HCT116 (cell line): Measurements from ENCODE around the gene MYORG. TPM values are rescaled to one million over a fixed set of nuclear protein-coding genes. Genes with fewer than 3 reads are reported as not detected.

ENCODE experiments used
- ATAC-seq: fragments of 200-7000 bp; cut with Tn5 transposase; 2 replicates; pipeline ENCODE4 v1.9.1; 2020; ENCODE audit warnings: mild to moderate bottlenecking, moderate library complexity
- BruUV-seq: library from RNA; stranded (reverse); fragments of 400-500 nt; replicated peaks from 2 replicates; lab custom pipeline; 2021; lab: Mats Ljungman, UMichigan
- CTCF ChIA-PET: fragments of 300-600 bp; sonication (Branson Sonifier 250); formaldehyde crosslinking; loops from one replicate; lab custom pipeline; 2021; ENCODE audit warnings: antibody characterized with exemption; lab: Charles Lee
- POLR2A ChIA-PET: fragments of 300-600, 350-600 bp; sonication (Branson Sonifier 250); formaldehyde crosslinking; loops from one replicate; lab custom pipeline; 2021; ENCODE audit warnings: antibody characterized with exemption; lab: Charles Lee
- RAD21 ChIA-PET, 2 experiments: fragments of 300-600 bp; sonication (Branson Sonifier 250); formaldehyde crosslinking; loops; one replicate each; lab custom pipeline; 2023; ENCODE audit warnings: low total read pairs in 2 of 2; ENCODE audit not compliant: uncharacterized antibody in 2 of 2, unreplicated experiment in 2 of 2, low non-redundant PET in 1 of 2; lab: Charles Lee
- DNase-seq: peaks from one replicate; pipeline ENCODE4 v3.0.0-alpha.2; 2010; ENCODE audit warnings: low read depth, low spot score
- H2AFZ ChIP-seq: fragments of 200-600 bp; shearing (Covaris generic), sonication (generic); 2 replicates; pipeline ENCODE4 v1.6.1; 2017; ENCODE audit warnings: low read depth, mixed run types, mixed read lengths, antibody characterized with exemption, low read length; ENCODE audit not compliant: poor library complexity, severe bottlenecking
- H3K27ac ChIP-seq: 2 replicates; pipeline ENCODE4 v1.5.1; 2012; ENCODE audit warnings: low read depth, low read length
- H3K27me3 ChIP-seq: fragments of 200-600 bp; sonication (generic); 2 replicates; pipeline ENCODE4 v1.6.1; 2016; ENCODE audit warnings: mixed run types, low read length, mixed read lengths; ENCODE audit not compliant: insufficient read depth
- H3K36me3 ChIP-seq, 2 experiments: fragments of 200-500 bp in 1 of 2; fragments of 200-600 bp in 1 of 2; sonication (Bioruptor generic) in 1 of 2; sonication (generic) in 1 of 2; 2 replicates each; pipeline versions ENCODE4 v1.5.1 to v1.6.1; 2014 to 2016; ENCODE audit warnings: low read length in 2 of 2, inconsistent platforms in 1 of 2, mixed read lengths in 1 of 2, mixed run types in 1 of 2; ENCODE audit not compliant: insufficient read depth in 2 of 2, control insufficient read depth in 1 of 2
- H3K4me1 ChIP-seq, 2 experiments: fragments of 200-600 bp in 1 of 2; sonication (generic) in 1 of 2; 2 replicates each; pipeline versions ENCODE4 v1.5.1 to v1.6.1; 2012 to 2017; ENCODE audit warnings: low read length in 2 of 2, inconsistent platforms in 1 of 2, mild to moderate bottlenecking in 1 of 2, mixed read lengths in 1 of 2, mixed run types in 1 of 2, moderate library complexity in 1 of 2; ENCODE audit not compliant: insufficient read depth in 2 of 2, control insufficient read depth in 1 of 2
- H3K4me2 ChIP-seq: fragments of 200-600 bp; sonication (generic); 2 replicates; pipeline ENCODE4 v1.6.1; 2017; ENCODE audit warnings: mixed run types, low read length, mixed read lengths
- H3K4me3 ChIP-seq, 2 experiments: fragments of 200-600 bp in 1 of 2; sonication (generic) in 1 of 2; replicated peaks in 1 of 2; 2 replicates each; pipeline ENCODE4 v1.5.1; 2011 to 2016; ENCODE audit warnings: low read length in 2 of 2, control low read depth in 1 of 2, low read depth in 1 of 2, mild to moderate bottlenecking in 1 of 2, mixed read lengths in 1 of 2, mixed run types in 1 of 2
- H3K79me2 ChIP-seq: fragments of 200-600 bp; sonication (generic); 2 replicates; pipeline ENCODE4 v1.6.1; 2017; ENCODE audit warnings: mild to moderate bottlenecking, mixed run types, low read length, moderate library complexity, mixed read lengths; ENCODE audit not compliant: insufficient read depth
- H3K9ac ChIP-seq: fragments of 200-600 bp; sonication (generic); 2 replicates; pipeline ENCODE4 v1.6.1; 2016; ENCODE audit warnings: low read length, mixed read lengths
- H3K9me2 ChIP-seq: fragments of 200-600 bp; sonication (generic), shearing (Covaris generic); 2 replicates; pipeline ENCODE4 v1.6.1; 2017; ENCODE audit warnings: mixed run types, mild to moderate bottlenecking, moderate library complexity; ENCODE audit not compliant: insufficient read depth
- H3K9me3 ChIP-seq, 2 experiments: fragments of 200-500 bp in 1 of 2; fragments of 200-600 bp in 1 of 2; sonication (Bioruptor generic) in 1 of 2; sonication (generic) in 1 of 2; 2 replicates each; pipeline ENCODE4 v1.6.1; 2014 to 2017; ENCODE audit warnings: low read length in 2 of 2, mixed read lengths in 2 of 2, inconsistent platforms in 1 of 2, low read depth in 1 of 2, mild to moderate bottlenecking in 1 of 2, mixed run types in 1 of 2, moderate library complexity in 1 of 2; ENCODE audit not compliant: control insufficient read depth in 1 of 2, insufficient read depth in 1 of 2
- H4K20me1 ChIP-seq: fragments of 200-600 bp; sonication (generic), shearing (Covaris generic); 2 replicates; pipeline ENCODE4 v1.6.1; 2017; ENCODE audit warnings: mixed run types, mild to moderate bottlenecking, moderate library complexity; ENCODE audit not compliant: insufficient read depth
- ELF1 ChIP-seq: IDR thresholded peaks from 2 replicates; pipeline ENCODE4 v1.6.1; 2012; ENCODE audit warnings: low read depth, borderline replicate concordance
- EZH2 ChIP-seq: fragments of 200-600 bp; sonication (generic); IDR thresholded peaks from 2 replicates; pipeline ENCODE4 v1.6.1; 2017; ENCODE audit warnings: antibody characterized with exemption, mixed run types
- EZH2phosphoT487 ChIP-seq: fragments of 200-600 bp; IDR thresholded peaks from 2 replicates; pipeline ENCODE4 v1.6.1; 2018; ENCODE audit warnings: antibody characterized with exemption, borderline replicate concordance
- JUND ChIP-seq: IDR thresholded peaks from 2 replicates; pipeline ENCODE4 v1.6.1; 2012
- MAX ChIP-seq: IDR thresholded peaks from 2 replicates; pipeline ENCODE4 v1.6.1; 2012
- RAD21 ChIP-seq: IDR thresholded peaks from 2 replicates; pipeline ENCODE4 v1.6.1; 2012; ENCODE audit warnings: low read depth, mild to moderate bottlenecking
- SRF ChIP-seq: IDR thresholded peaks from 2 replicates; pipeline ENCODE4 v1.6.1; 2012; ENCODE audit warnings: low read depth
- TCF7L2 ChIP-seq: IDR thresholded peaks from 2 replicates; pipeline ENCODE4 v1.7.0; 2011; ENCODE audit warnings: borderline replicate concordance, inconsistent platforms; ENCODE audit not compliant: insufficient read depth, insufficient read length; ENCODE audit errors: extremely low read depth
- ZFX ChIP-seq: fragments of 450-650 bp; IDR thresholded peaks from 2 replicates; pipeline ENCODE4 v1.6.1; 2017
- intact Hi-C: fragments of 100-400 bp; cut with micrococcal nuclease; formaldehyde crosslinking; loops from 2 replicates; pipeline ENCODE4 v1.10.0; 2022
- total RNA-seq: library from RNA; stranded (reverse); gene quantifications from one replicate; pipeline ENCODE4 v1.2.1, GENCODE V29; 2021; ENCODE audit not compliant: unreplicated experiment
- TF ChIP-seq, protein P1 (sequence below): IDR thresholded peaks from 2 replicates; pipeline ENCODE4 v1.6.1; 2012

Gene MYORG
- total RNA-seq, 1 experiment from 2014 or later: 8.5 TPM

DNA sequence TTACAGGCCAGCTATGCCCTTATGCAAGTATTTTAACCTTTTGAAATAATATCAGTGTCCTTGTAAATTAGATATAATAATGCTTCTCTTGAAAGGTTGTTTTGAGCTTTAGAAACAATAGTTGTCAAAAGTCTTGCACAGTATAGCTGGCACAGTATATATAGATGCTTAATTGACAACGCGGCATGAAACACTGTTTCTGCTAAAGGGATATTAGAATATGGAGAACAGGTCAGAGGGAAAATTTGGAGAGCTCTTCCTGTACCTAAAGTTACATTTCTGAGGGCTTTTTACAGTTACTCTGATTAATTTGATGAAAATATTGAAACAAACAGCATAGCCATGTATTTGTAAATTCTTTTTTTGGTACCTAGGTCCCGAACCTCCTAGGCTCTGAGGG, 42.9 kb downstream of the MYORG start:
- Histone ChIP-seq H3K9me2 (no peaks in the 10 kb centered on the region), H3K9ac (no peak overlapping the region), H3K4me2 (no peak overlapping the region), H3K4me3 (no peak overlapping the region), H3K27ac (no peak overlapping the region), H3K79me2 (peaks cover 66% of the 10 kb centered on the region), H4K20me1 (no peaks in the 10 kb centered on the region), H3K36me3 (peaks cover 3 to 4% of the 10 kb centered on the region in 2 experiments; a peak in 3 of 4 replicates), H3K27me3 (no peaks in the 10 kb centered on the region), H3K4me1 (peaks cover 5 to 16% of the 10 kb centered on the region in 2 experiments; a peak in 2 of 4 replicates), H3K9me3 (no peaks in the 10 kb centered on the region), H2AFZ (no peak overlapping the region)
- no peak for ATAC-seq
- ChIA-PET POLR2A (no interaction called here), CTCF (interaction anchor here (2.0 to 4.7 kb wide), 2 partner anchors 44 to 270 kb away, joined by 7 to 54 read pairs; partner anchors contain the start of gene MYORG), RAD21 (interaction anchor here in 1 of 2 experiments (0.7 kb wide), 1 partner anchor 70 kb away, joined by 3 read pairs; no protein-coding TSS in a partner anchor)
- intact Hi-C loops: loop anchor here (2.0 to 5.0 kb wide), 2 partner anchors 213 to 269 kb away; no protein-coding TSS in a partner anchor
- DNase-seq: no peak
- TF ChIP-seq ELF1: no peak
- no peak for TF ChIP-seq RAD21
- no peak for TF ChIP-seq EZH2
- no peak for TF ChIP-seq TCF7L2
- TF ChIP-seq JUND: no peak
- no peak for TF ChIP-seq SRF
- no peak for TF ChIP-seq ZFX
- no peak for TF ChIP-seq EZH2phosphoT487
- TF ChIP-seq, protein P1, sequence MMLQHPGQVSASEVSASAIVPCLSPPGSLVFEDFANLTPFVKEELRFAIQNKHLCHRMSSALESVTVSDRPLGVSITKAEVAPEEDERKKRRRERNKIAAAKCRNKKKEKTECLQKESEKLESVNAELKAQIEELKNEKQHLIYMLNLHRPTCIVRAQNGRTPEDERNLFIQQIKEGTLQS: no peak
- no peak for TF ChIP-seq MAX
- no TSS peak for BruUV-seq
